Measurements from ENCODE around the gene SUN2. TPM values are rescaled to one million over a fixed set of nuclear protein-coding genes. Genes with fewer than 3 reads are reported as not detected.
A peak's percentile ranks its signal among the peaks of the same experiment; 100 is the strongest.

Gene SUN2
- total and polyA plus RNA-seq, 2 of the 13 experiments (the other 11 are each of a cell fraction or from before 2014, with no cell fraction given) = 45.6 to 56.6 TPM

DNA sequence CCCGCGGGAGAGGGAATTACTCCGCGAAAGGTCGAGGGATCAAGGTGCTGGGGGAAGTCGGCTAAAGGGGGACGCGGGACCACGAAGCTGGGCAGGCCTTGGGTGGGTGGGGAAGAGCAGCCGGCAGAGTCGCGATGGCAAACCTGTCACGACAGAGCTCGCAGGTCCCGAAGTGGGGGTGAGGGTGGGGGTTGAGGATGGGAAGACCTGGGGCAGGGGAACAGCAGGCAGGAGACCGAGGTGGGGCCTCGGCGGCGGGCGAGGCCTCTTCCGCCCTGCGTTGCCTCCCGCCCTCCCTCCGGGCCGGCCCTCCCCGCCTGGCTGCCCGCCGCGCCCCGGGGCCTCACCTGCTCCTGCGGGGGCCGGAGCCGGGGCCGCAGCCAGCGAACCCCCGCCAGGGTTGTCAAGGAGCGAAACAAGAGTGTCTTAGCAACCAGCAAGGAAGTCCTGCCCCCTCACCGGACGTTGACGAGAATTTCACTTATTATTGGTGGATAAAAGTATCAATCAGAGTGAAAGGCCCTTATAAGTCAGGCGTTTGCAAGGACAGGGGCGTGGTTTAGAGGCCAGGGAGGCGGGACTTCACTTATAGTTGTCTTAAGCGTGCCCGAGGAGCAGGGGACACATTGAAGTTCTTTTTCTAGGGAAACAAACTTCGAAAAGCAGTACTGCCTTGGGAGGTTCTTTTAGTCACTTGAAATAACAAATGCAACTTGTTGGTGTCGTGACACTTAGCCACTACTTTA, 38.1 kb upstream of the SUN2 start, which contains the start of gene DNAL4 (continued):
- TF ChIP-seq, protein P1, sequence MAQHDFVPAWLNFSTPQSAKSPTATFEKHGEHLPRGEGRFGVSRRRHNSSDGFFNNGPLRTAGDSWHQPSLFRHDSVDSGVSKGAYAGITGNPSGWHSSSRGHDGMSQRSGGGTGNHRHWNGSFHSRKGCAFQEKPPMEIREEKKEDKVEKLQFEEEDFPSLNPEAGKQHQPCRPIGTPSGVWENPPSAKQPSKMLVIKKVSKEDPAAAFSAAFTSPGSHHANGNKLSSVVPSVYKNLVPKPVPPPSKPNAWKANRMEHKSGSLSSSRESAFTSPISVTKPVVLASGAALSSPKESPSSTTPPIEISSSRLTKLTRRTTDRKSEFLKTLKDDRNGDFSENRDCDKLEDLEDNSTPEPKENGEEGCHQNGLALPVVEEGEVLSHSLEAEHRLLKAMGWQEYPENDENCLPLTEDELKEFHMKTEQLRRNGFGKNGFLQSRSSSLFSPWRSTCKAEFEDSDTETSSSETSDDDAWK (CRISPR knock-in tag; IDR thresholded peaks at IDR 0.05) = no peak
- TF ChIP-seq, protein P2, sequence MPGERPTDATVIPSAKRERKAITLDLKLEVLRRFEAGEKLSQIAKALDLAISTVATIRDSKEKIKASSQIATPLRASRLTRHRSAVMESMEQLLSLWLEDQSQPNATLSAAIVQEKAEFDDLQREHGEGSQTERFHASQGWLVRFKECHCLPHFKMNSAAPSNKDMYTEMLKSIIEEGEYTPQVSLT (CRISPR knock-in tag; IDR thresholded peaks at IDR 0.05; ENCODE audit: borderline replicate concordance, low read depth) = no peak
- TF ChIP-seq, protein P3, sequence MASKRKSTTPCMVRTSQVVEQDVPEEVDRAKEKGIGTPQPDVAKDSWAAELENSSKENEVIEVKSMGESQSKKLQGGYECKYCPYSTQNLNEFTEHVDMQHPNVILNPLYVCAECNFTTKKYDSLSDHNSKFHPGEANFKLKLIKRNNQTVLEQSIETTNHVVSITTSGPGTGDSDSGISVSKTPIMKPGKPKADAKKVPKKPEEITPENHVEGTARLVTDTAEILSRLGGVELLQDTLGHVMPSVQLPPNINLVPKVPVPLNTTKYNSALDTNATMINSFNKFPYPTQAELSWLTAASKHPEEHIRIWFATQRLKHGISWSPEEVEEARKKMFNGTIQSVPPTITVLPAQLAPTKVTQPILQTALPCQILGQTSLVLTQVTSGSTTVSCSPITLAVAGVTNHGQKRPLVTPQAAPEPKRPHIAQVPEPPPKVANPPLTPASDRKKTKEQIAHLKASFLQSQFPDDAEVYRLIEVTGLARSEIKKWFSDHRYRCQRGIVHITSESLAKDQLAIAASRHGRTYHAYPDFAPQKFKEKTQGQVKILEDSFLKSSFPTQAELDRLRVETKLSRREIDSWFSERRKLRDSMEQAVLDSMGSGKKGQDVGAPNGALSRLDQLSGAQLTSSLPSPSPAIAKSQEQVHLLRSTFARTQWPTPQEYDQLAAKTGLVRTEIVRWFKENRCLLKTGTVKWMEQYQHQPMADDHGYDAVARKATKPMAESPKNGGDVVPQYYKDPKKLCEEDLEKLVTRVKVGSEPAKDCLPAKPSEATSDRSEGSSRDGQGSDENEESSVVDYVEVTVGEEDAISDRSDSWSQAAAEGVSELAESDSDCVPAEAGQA (IDR thresholded peaks at IDR 0.05; ENCODE audit: low read depth) = no peak
- TF ChIP-seq, protein P3 (CRISPR knock-in tag; IDR thresholded peaks at IDR 0.05; ENCODE audit: borderline replicate concordance) = no peak
- no peak for TF ChIP-seq ZNF451 (CRISPR knock-in tag; IDR thresholded peaks at IDR 0.05)
- TF ChIP-seq CHCHD3 (CRISPR knock-in tag; IDR thresholded peaks at IDR 0.05) = no peak
- TF ChIP-seq RBFOX2 (IDR thresholded peaks at IDR 0.05; ENCODE audit: low read depth, low read length) = peak; percentile 68
- TF ChIP-seq, protein P4, sequence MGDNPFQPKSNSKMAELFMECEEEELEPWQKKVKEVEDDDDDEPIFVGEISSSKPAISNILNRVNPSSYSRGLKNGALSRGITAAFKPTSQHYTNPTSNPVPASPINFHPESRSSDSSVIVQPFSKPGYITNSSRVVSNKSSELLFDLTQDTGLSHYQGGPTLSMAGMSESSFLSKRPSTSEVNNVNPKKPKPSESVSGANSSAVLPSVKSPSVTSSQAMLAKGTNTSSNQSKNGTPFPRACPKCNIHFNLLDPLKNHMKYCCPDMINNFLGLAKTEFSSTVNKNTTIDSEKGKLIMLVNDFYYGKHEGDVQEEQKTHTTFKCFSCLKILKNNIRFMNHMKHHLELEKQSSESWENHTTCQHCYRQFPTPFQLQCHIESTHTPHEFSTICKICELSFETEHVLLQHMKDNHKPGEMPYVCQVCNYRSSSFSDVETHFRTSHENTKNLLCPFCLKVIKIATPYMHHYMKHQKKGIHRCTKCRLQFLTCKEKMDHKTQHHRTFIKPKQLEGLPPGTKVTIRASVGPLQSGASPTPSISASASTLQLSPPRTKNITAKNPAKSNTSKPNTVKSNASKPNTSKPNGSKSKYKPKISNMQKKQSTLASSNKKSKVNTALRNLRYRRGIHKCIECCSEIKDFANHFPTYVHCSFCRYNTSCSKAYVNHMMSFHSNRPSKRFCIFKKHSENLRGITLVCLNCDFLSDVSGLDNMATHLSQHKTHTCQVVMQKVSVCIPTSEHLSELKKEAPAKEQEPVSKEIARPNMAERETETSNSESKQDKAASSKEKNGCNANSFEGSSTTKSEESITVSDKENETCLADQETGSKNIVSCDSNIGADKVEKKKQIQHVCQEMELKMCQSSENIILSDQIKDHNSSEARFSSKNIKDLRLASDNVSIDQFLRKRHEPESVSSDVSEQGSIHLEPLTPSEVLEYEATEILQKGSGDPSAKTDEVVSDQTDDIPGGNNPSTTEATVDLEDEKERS (CRISPR knock-in tag; IDR thresholded peaks at IDR 0.05) = no peak
- TF ChIP-seq ZIK1 (CRISPR knock-in tag; IDR thresholded peaks at IDR 0.05; ENCODE audit: borderline replicate concordance, low read depth) = no peak
- TF ChIP-seq DNMT1 (CRISPR knock-in tag; IDR thresholded peaks at IDR 0.05) = no peak
- no peak for TF ChIP-seq RAD51 (IDR thresholded peaks at IDR 0.05; ENCODE audit: borderline replicate concordance)
- TF ChIP-seq YEATS4 (CRISPR knock-in tag; IDR thresholded peaks at IDR 0.05; ENCODE audit: borderline replicate concordance) = peak; percentile 56; the same call in 1 of the 2 replicates
- no peak for TF ChIP-seq CENPX (CRISPR knock-in tag; IDR thresholded peaks at IDR 0.05)
- TF ChIP-seq MZF1 (CRISPR knock-in tag; IDR thresholded peaks at IDR 0.05; ENCODE audit: borderline replicate concordance) = no peak
- TF ChIP-seq SKI (IDR thresholded peaks at IDR 0.05; ENCODE audit: partially characterized antibody) = peak; percentile 9
- TF ChIP-seq ATF1 (CRISPR knock-in tag; IDR thresholded peaks at IDR 0.05) = no peak
- TF ChIP-seq, protein P5, sequence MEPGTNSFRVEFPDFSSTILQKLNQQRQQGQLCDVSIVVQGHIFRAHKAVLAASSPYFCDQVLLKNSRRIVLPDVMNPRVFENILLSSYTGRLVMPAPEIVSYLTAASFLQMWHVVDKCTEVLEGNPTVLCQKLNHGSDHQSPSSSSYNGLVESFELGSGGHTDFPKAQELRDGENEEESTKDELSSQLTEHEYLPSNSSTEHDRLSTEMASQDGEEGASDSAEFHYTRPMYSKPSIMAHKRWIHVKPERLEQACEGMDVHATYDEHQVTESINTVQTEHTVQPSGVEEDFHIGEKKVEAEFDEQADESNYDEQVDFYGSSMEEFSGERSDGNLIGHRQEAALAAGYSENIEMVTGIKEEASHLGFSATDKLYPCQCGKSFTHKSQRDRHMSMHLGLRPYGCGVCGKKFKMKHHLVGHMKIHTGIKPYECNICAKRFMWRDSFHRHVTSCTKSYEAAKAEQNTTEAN (CRISPR knock-in tag; conservative IDR thresholded peaks at IDR 0.05) = no peak

All from HepG2 (cell line).